Femur (tissue), 1 donor: ENCODE measurements around the gene C5orf47.

Source experiments
- DNase-seq: peaks from one replicate; pipeline ENCODE4 v3.0.0-alpha.2; 2017

The C5orf47 gene

GRCh38 chr5:174045470-174046025 lies 56.6 kb downstream of the C5orf47 start, which contains the start of gene NSG2:
NSG2 (plus strand) TSS chr5:174045706; CDS start chr5:174046756, 1,050 bp downstream.
- peak; percentile 93 for DNase-seq

GRCh38 chr5:174046558-174046957 lies 57.6 kb downstream of the C5orf47 start:
- DNase-seq: no peak

- DNase-seq: no peak
Measured at GRCh38 chr5:174047472-174048099, 58.6 kb downstream of the C5orf47 start.

- no peak for DNase-seq
Measured at GRCh38 chr5:174052636-174053035, 63.7 kb downstream of the C5orf47 start.

DNA sequence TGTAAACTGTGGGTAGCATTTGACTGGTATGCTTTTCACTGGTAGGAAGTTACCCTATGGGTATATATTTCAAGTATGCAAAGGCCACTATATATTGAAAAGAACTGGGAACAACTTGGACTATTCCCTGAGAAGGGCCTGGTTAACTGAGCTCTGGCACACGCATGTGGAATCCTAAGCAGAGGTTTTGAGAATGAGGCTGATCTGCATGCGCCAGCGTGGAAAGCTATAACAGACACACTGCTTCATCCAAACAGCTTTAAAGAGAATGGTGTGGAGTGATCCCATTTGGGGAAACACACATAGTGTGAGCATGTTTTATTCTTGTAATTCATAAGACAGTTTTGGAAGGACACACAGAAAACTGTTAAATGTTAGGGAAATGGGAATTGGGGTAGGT lies 64.9 kb downstream of the C5orf47 start:
- no peak for DNase-seq
